RKO (cell line): ENCODE results near the gene RAD9A.
"Not testable (repeated sequence)": the region's sequence is repeated elsewhere in the genome, so short reads cannot be mapped to it uniquely, and the experiment has no call there.

Experiments
- DNase-seq: peaks from one replicate; pipeline ENCODE4 v3.0.0-alpha.2; 2016; ENCODE audit warnings: low spot score

The RAD9A gene

GRCh38 chr11:67397536-67397935 is 5.8 kb downstream of the RAD9A start:
- no peak for DNase-seq

- DNase-seq: no peak
Observed at GRCh38 chr11:67397986-67398660, 6.3 kb downstream of the RAD9A start.

- DNase-seq: no peak
Observed at GRCh38 chr11:67398661-67399563, 7.1 kb downstream of the RAD9A start.

- peak; percentile 74 for DNase-seq
Observed at GRCh38 chr11:67400251-67400941, 8.6 kb downstream of the RAD9A start.

- DNase-seq: no peak
Observed at GRCh38 chr11:67400942-67401494, 9.2 kb downstream of the RAD9A start.

GRCh38 chr11:67401495-67402191 is 9.9 kb downstream of the RAD9A start, which contains the start of gene PPP1CA:
TSS of gene PPP1CA (minus strand) at chr11:67401858. CDS start at chr11:67401782, 76 bp downstream.
- DNase-seq: peak; percentile 86

GRCh38 chr11:67402192-67402839 is 10.5 kb downstream of the RAD9A start:
- DNase-seq: not testable (repeated sequence)

- DNase-seq: not testable (repeated sequence)
Observed at GRCh38 chr11:67403085-67403484, 11.3 kb downstream of the RAD9A start.

GRCh38 chr11:67404515-67405195 is 12.9 kb downstream of the RAD9A start:
- no peak for DNase-seq

- DNase-seq: no peak
Observed at GRCh38 chr11:67405196-67405567, 13.4 kb downstream of the RAD9A start.

- DNase-seq: no peak
Observed at GRCh38 chr11:67405688-67406339, 14.0 kb downstream of the RAD9A start.

GRCh38 chr11:67406420-67406968 is 14.7 kb downstream of the RAD9A start:
- DNase-seq: no peak

- DNase-seq: no peak
Observed at GRCh38 chr11:67406969-67407687, 15.3 kb downstream of the RAD9A start.

- no peak for DNase-seq
Observed at GRCh38 chr11:67407688-67408163, 15.9 kb downstream of the RAD9A start.

- DNase-seq: no peak
Observed at GRCh38 chr11:67408437-67409200, 16.8 kb downstream of the RAD9A start.

GRCh38 chr11:67409261-67409666 is 17.5 kb downstream of the RAD9A start:
- no peak for DNase-seq

GRCh38 chr11:67409781-67410368 is 18.1 kb downstream of the RAD9A start:
- no peak for DNase-seq

- DNase-seq: no peak
Observed at GRCh38 chr11:67410369-67410831, 18.6 kb downstream of the RAD9A start.
